Type B pancreatic cell (in vitro differentiated cells): Measurements from ENCODE around the gene CUL5. TPM values are rescaled to one million over a fixed set of nuclear protein-coding genes. Genes with fewer than 3 reads are reported as not detected.
"Not testable (repeated sequence)": the region's sequence is repeated elsewhere in the genome, so short reads cannot be mapped to it uniquely, and the experiment has no call there.

Source experiments
- DNase-seq: peaks from one replicate; pipeline ENCODE4 v3.0.0; 2021; ENCODE audit warnings: mixed read lengths; ENCODE audit not compliant: unreplicated experiment; ENCODE audit errors: extremely low spot score
- H3K27ac Mint-ChIP-seq: 2 replicates; pipeline ENCODE4 v1.8.0; 2021; ENCODE audit warnings: mild to moderate bottlenecking, mixed read lengths
- H3K27me3 Mint-ChIP-seq: 2 replicates; pipeline ENCODE4 v1.8.0; 2021; ENCODE audit warnings: mixed read lengths
- H3K36me3 Mint-ChIP-seq: 2 replicates; pipeline ENCODE4 v1.8.0; 2021; ENCODE audit warnings: mixed read lengths
- H3K4me1 Mint-ChIP-seq: one replicate; pipeline ENCODE4 v1.8.0; 2021; ENCODE audit warnings: mixed read lengths; ENCODE audit not compliant: unreplicated experiment
- H3K4me3 Mint-ChIP-seq: 2 replicates; pipeline ENCODE4 v1.8.0; 2021; ENCODE audit warnings: mild to moderate bottlenecking, mixed read lengths
- H3K9me3 Mint-ChIP-seq: 2 replicates; pipeline ENCODE4 v1.8.0; 2021; ENCODE audit warnings: mixed read lengths
- CTCF ChIP-seq: fragments of 200-600 bp; sonication (generic); conservative IDR thresholded peaks from 2 replicates; pipeline ENCODE4 v1.5.0; 2021; ENCODE audit warnings: antibody characterized with exemption, mild to moderate bottlenecking
- total RNA-seq: library from RNA; stranded (reverse); gene quantifications from 2 replicates; pipeline ENCODE4 v1.2.1, GENCODE V29; 2021; ENCODE audit warnings: low replicate concordance

The CUL5 gene
- total RNA-seq, 1 donor from 2014 or later, result 37.9 TPM

GRCh38 chr11:108025387-108026080 lies 16.8 kb downstream of the CUL5 start:
- Mint-ChIP-seq H3K4me3 (no peak overlapping the region), H3K4me1 (peaks cover 28% of the 10 kb centered on the region), H3K27ac (peak overlapping the region; percentile 1), H3K9me3 (no peaks in the 10 kb centered on the region), H3K27me3 (no peaks in the 10 kb centered on the region), H3K36me3 (peaks cover 31% of the 10 kb centered on the region)
- DNase-seq, result no peak
- no peak for TF ChIP-seq CTCF

GRCh38 chr11:108027057-108027456 lies 18.4 kb downstream of the CUL5 start:
- Mint-ChIP-seq H3K27ac (no peak overlapping the region), H3K27me3 (no peaks in the 10 kb centered on the region), H3K4me1 (peaks cover 24% of the 10 kb centered on the region), H3K4me3 (no peak overlapping the region), H3K36me3 (peaks cover 35% of the 10 kb centered on the region), H3K9me3 (no peaks in the 10 kb centered on the region)
- DNase-seq, result no peak
- no peak for TF ChIP-seq CTCF

- H3K27me3 Mint-ChIP-seq, H3K4me3 Mint-ChIP-seq, DNase-seq, H3K27ac Mint-ChIP-seq, H3K9me3 Mint-ChIP-seq: not testable (repeated sequence)
- H3K36me3 Mint-ChIP-seq, result peaks cover 41% of the 10 kb centered on the region
- H3K4me1 Mint-ChIP-seq, result peaks cover 38% of the 10 kb centered on the region
Measured at GRCh38 chr11:108028822-108029441, 20.2 kb downstream of the CUL5 start.

- peaks cover 35% of the 10 kb centered on the region for H3K4me1 Mint-ChIP-seq
- not testable (repeated sequence) for DNase-seq
Measured at GRCh38 chr11:108031604-108032003, 22.9 kb downstream of the CUL5 start.

GRCh38 chr11:108032800-108033199 lies 24.1 kb downstream of the CUL5 start:
- Mint-ChIP-seq H3K9me3 (no peaks in the 10 kb centered on the region), H3K27me3 (no peaks in the 10 kb centered on the region), H3K36me3 (peaks cover 33% of the 10 kb centered on the region), H3K4me3 (no peak overlapping the region), H3K4me1 (peaks cover 32% of the 10 kb centered on the region), H3K27ac (no peak overlapping the region)
- no peak for TF ChIP-seq CTCF
- no peak for DNase-seq

More at GRCh38 chr11:108031604-108032003, 22.9 kb downstream of the CUL5 start:
- H3K36me3 Mint-ChIP-seq, result peaks cover 36% of the 10 kb centered on the region
- not testable (repeated sequence) for H3K4me3 Mint-ChIP-seq, H3K27me3 Mint-ChIP-seq, H3K27ac Mint-ChIP-seq, H3K9me3 Mint-ChIP-seq

GRCh38 chr11:108034034-108034433 lies 25.3 kb downstream of the CUL5 start:
- no peak overlapping the region for H3K27ac Mint-ChIP-seq
- H3K36me3 Mint-ChIP-seq, result peaks cover 28% of the 10 kb centered on the region
- DNase-seq, result no peak
- peaks cover 29% of the 10 kb centered on the region for H3K4me1 Mint-ChIP-seq
- H3K9me3 Mint-ChIP-seq, result no peaks in the 10 kb centered on the region
- TF ChIP-seq CTCF, result no peak
- H3K27me3 Mint-ChIP-seq, result no peaks in the 10 kb centered on the region
- H3K4me3 Mint-ChIP-seq, result no peak overlapping the region
